ENCODE results near the gene AMPH.
"Not testable (repeated sequence)": the region's sequence is repeated elsewhere in the genome, so short reads cannot be mapped to it uniquely, and the experiment has no call there.

DNA sequence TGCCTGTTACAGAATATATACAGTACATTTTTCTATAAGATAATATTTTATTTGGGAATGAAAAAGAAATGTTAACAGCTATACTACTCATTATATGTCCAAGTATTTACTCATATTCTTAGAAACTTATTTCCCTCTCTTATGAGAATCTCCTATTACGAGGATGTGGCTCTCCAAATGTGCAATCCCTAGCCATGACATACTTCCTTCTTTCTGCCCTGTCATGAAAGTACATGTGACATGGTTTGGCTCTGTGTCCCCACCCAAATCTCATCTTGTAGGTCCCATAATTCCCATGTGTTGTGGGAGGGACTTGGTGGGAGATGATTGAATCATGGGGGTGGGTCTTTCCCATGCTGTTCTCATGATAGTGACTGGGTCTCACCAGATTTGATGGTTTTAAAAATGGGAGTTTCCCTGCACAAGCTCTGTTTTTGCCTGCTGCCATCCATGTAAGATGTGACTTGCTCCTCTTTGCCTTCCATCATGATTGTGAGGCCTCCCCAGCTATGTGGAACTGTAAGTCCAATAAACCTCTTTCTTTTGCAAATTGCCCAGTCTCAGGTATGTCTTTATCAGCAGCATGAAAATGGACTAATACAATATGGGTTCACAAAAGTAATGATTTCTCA is 235.1 kb downstream of the AMPH start:
- not testable (repeated sequence) for TF ChIP-seq POLR2A (IDR thresholded peaks at IDR 0.05; ENCODE audit: low read depth, low read length); TAF1 (IDR thresholded peaks at IDR 0.05; ENCODE audit: borderline replicate concordance, low read depth, low read length); POLR2AphosphoS5 (IDR thresholded peaks at IDR 0.05; ENCODE audit: low read depth, low read length)

Measured in GM12892 (cell line).